Measurements from ENCODE around the gene TNPO3.
"Not testable (repeated sequence)": the region's sequence is repeated elsewhere in the genome, so short reads cannot be mapped to it uniquely, and the experiment has no call there.

Gene TNPO3

DNA sequence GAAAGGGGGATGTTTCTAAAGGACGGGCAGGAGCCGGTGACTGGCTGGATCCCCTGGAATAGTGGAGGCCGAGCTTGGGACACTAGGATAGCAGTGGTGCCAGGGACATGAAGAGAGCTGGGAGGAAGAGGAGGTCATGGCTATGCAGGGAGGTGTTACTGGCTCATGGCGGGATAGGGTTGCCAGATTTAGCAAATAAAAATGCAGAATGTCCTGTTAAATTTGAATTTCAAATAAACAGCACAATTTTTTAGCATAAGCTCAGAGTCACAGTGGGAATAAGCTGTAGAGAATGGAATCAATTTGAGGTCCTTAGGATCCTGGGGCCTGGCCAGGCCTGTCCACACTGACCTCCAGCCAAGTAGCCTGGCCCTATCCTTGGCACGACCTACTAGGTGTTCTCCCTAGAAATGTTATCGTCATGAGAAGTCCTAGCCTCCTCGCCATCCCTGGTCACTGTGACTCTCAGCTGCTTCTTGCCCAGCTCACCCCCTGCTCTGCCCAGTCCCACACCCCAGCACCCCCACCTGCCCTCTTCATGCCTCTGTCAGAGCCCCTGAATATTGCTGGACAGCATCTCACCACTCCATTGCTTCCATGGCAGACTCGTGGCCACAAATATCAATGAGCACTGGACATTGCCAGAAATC lies 136.8 kb downstream of the TNPO3 start:
- no peak for DNase-seq

DNA sequence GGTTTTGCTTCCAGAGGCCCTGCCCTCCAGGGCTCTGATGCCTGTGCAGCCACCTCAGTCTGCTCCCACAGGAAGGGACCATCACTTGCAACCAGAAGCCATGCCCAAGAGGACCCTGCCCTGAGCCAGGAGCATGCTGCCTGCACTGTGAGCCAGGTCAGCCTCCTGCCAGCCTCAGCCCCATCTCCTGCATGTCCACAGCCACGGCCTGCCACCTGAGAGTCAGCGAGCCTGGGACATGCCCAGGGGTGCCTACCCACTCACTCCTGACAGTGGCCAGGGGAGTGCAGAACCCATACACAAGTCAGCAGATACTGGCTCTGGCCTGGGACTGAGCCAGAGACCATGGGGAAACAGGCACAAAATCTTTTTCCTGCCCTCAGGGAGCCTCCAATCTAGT lies 137.8 kb downstream of the TNPO3 start:
- no peak for DNase-seq

DNA sequence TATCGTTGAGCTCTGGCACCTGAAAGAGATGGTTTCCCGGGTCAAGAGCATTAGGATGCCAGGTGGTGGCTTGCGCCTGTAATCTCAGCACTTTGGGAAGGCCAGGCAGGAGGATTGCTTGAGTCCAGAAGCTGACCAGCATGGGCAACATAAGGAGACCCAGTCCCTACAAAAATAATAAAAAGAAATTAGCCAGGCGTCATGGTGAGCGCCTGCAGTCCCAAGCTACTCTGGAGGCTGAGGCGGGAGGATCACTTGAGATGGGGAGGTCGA lies 138.3 kb downstream of the TNPO3 start:
- DNase-seq = no peak

DNA sequence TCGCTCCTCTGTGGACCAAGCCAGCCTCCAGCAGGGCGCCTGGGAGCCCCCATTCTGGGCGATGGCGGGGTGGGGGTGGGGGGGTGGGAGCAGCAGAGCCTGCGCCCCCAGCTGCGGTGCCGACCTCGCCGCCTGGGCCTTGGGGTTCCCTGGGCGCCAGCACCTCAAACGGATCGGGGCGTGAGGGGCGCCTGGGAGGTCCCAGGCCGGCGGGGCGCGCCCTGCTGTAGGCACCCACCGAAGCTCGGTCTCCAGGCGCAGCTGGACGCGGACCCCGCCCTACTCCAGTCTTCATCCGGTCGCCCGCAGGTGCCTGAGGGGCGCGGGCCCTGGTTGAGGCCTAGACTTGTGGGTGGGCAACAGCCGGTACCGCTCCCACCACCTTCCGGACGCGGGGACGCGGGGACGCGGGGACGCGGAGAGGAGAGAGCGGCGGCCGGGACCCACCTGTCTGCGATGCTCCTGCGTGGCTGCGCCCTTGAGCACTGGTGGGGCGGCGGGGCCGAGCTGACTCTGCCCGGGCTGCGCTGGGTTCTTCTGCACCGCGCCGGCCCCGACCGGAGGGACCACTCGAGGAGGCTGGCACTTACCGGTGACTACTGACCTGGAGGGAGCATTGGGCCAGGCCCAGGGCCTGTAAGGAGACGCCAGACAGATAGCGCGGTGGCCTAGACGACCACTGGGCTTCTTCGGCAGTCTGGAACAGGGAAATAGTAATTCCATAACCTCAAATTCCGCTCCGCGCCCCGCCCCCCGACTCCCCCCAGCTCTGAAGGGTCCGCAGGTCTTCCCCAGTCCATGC lies 138.9 kb downstream of the TNPO3 start:
- DNase-seq = no peak

DNA sequence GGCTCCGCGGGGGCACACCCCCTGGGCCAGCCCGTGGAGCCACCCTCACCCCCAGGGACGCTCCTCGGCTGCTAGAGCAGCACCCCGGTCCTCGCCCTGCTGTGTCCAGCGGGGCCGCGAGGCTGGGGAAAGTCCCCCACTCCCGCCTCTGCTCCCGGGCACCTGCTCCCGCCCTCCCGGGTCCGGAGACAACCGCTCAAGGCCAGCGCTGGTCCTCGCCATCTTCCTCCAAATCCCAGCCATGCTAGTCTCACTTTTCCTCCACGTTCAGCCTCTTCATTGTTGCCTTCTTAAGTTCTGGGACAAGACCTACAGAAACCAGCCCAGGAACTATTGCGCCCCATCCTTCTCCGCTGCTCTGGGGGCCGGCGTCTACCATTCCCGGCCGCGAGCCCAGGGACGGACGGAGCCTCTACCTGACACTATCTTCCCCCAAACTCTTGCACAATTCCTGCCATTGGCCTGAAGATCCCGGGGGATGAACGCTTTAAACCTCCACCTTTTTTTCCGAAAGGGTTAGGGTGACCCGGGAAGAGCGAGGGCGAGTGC lies 139.6 kb downstream of the TNPO3 start:
- no peak for DNase-seq

DNA sequence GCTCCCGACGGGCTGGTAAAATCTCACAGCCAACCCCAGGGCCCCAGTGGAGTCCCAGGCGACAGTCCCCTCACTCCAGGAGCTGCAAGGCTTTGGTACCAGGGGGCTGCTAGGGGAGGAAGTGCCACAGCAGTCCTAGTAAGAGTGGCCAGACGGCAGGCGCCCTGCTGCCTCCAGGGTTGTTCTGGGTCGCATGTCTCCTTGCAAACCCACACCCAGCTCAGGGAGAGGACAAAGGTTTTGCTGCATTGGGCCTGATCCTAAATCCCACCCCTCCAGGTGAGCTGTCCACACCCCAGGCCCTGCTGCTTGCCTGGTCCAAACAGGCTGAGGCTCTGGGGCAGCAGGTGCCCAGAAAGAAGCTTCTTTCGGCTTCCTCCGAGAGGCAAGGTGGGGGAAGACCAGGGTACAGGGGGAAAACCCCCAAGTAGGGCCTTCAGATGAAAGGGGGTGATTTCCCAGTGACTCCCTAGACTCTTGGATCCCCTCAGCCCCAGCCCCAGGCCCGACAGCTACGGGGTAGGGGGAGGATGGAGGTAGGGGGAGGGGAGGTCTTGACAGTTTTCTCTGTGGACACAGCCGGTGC lies 140.3 kb downstream of the TNPO3 start:
- no peak for DNase-seq

DNA sequence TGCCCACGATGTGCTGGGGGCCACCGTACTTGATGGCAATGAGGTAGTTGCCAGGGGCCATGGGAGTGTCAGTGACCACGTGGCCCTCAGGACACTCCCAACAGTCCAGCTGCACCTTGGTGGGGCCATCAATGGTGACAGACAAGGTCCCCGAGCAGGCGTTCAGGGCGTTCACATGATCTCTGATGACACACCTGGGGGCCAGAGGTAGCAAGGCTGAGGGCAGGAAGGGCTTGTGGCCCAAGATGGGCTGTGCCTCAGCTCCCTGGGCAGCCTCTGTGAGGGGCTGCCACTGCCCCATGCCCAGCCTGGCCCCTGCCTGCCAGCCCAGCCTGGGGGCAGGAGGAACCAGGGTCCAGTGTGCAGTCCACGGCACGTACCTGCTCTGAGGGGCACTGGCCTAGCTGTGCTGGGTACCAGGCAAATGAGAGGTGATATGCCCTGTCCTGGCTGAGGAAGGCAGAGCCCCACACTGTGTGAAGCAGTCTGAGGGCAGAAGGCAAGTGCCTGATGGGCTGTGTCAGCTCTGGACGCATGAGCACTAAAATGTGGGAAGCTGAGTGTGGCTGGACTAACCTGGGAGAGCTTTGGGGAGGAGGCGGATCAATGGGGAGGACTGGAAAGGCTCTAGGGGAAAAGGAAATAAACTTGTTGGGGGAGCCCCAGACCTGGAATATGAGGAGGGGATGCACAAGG lies 140.9 kb downstream of the TNPO3 start:
- no peak for DNase-seq

DNA sequence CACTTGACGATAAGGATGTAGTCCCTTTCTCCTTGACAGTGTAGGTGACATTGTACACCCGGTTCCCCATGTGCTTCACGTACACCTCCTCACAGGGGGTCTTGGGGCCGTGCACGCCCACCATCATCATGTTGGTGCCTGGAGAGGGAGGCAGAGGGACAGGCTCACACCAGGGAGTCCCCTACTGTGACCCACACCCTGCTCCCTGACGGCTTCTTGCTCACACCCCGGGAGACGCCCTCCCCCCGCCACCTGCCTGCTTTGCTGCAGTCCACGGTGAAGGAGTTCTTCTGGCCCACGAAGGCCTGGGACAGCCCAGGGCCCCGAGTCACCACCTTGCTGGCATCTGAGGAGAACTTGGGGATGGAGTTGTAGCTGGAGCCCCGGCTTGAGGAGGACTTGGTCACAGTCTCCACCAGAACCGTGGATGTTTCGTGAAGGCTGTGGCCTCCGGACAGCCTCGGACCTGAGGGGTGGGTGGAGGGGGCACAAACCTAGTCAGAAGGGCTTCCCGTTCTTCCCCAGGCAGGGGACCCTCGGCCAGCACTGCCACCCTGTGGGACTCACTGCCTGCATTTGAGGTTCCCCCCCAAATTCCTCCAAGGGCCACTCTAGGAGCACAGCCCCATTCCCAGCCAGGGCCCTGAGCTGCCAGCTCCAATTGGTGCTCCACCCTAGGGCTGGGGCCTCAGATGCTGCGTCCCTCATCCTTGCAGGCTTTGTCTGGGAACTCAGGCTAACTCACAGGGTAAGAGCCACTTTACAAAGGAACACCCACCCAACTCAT lies 142.0 kb downstream of the TNPO3 start:
- not testable (repeated sequence) for DNase-seq

DNA sequence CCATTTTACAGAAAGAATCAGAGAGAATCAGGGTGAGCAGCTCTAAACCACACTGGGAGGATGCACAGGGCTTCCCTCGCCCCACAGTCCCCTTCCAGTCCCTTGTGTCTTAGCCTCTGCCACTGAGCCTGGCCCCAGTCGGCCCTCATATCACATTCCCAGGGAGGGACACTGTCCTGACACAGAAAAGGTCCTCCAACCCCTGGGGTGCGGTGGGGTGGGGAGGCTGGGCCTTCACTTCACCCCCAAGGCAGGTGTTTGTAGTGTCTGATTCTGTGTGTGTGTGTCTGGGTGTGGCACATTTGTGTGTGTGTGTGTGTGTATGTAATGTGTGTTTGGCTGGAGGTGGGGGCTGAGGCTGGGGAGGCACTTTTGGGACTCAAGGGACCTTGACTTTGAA lies 142.6 kb downstream of the TNPO3 start:
- DNase-seq = no peak

DNA sequence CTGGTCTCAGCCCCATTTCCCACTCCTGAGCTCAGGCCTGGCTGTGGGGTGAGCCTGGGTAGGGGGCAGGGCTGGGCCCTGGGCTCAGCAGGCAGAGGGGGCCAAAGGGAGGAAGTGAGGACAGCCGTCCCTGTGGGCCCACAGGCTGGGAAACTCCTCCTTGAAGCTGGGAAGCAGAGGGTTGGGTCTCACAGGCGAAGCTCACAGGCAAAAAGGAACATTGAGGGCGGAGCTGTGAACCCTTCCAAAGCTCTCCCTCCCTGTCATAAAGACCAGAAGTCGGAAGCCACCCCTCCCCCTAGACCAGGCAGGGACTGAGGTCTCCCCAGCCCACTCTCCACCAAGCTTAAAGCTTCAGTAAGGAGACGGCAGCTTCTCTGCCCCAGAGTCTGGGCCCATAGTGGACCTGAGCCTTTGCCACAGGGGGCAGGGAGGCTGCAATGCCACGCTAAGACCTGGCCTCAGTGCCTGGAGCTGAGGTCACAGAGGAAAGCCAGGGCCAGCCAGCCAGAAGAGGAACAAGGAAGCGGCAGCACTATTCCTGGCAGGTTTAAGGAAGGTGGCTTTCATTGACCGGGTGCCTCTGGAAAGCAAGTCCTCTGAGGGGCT lies 143.4 kb downstream of the TNPO3 start:
- DNase-seq = no peak

DNA sequence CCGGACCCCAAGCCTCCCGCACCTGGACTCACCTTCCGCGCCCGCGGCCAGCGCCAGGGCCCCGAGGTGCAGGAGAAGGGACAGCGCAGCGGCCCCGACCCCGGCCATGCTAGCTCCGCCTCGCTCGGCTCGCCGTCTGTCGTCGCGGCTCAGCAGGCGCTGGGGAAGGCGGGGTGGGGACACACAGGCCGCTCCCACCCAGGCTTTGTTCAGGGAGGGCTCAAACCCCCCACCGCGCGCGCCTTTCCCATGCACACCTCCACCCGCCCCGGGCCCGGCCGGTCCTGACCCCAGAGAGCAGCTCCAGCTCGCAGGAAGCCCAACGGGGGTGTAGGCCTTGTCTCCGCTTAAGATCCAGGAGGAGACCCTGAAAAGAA lies 144.4 kb downstream of the TNPO3 start, which contains the start of gene KCP:
TSS of gene KCP (minus strand) at position 141 of the 377 bp plus-strand sequence. CDS start at position 108, 33 bp downstream.
- no peak for DNase-seq

DNA sequence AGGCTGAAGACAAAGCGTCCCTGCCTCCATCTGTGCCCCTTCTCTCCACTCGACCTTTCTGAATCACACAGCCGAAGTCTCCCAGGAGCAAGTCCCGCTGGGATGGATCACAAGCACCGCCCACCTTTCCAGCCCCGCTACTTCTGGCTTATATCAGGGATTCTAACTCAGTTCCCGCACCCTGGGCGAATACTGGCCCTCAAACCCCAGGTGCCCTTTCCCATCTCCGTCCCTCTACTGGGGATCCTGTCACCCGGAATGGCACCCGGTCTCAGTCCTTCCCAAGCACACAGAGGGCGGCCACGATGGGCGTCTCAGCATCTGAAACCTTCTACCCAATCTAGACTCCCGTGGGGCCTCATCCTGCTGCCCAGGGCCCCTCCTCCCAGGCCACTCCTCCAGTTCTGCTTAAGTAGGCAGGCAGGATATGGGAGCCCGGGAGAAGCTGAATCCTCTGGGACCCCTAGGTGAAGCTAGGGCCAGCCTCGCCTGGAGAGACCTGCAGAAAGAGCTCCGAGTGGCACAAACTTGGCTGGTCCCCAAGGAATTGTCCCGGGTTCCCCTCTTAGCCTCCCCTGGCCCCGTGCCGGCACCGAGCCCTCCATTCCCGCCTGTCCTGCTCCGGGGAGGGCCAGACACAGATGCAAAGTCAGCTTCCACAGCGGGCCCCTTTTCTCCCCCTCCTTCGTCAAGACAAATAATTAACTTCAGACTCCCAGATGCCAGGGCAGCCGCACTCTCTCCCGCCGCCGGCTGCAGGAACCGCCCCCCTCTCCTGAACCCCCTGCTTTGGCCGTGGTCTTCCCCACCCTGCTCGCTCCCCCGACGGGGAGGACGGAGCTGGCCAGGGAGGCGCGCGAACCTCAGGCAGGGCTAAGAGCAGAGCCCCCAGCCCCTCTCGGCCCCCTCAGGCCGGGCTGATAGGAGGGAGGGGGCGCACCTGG lies 145.0 kb downstream of the TNPO3 start:
- DNase-seq = no peak

DNA sequence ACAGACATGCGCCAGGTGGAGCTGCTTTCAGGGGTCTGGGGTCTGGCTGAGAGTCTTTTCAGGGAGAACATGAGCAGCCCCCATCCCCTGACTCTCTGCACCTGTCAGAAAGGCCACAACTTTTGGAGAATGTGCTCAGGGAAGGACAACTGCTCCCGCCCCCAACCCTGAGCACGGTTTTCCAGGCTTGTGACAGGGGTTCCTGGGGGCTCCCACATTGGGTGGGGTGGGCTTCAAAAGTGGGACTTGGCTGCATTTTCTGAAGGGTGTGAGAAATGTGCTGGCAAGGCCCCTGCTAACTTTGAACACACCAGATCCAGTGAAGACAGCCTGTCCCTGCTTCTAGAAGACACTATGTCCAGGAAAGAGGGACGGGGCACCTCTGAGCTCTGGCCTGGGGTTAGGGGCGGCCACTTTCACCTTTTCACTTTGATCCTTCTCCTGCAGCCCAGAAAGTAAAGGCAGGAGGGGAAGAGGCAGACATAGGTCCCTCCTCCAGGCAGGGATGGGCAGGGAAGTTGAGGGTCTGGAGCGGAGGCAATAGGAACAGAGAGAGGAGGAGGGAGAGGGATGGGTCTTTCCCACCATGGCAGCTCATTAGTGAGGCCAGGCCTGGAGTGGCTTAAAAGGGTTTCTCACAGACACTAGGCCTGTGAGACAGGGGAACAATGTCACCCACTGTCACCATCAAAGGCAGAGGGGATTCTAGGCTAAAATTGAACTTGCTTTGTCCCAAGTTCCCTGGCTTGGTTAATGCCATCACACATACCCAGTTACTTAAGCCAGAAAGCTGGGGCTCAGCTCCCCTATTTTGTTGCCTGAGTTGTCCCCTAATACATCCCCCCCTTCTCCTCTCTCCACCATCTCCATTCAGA lies 145.9 kb downstream of the TNPO3 start:
- no peak for DNase-seq

DNA sequence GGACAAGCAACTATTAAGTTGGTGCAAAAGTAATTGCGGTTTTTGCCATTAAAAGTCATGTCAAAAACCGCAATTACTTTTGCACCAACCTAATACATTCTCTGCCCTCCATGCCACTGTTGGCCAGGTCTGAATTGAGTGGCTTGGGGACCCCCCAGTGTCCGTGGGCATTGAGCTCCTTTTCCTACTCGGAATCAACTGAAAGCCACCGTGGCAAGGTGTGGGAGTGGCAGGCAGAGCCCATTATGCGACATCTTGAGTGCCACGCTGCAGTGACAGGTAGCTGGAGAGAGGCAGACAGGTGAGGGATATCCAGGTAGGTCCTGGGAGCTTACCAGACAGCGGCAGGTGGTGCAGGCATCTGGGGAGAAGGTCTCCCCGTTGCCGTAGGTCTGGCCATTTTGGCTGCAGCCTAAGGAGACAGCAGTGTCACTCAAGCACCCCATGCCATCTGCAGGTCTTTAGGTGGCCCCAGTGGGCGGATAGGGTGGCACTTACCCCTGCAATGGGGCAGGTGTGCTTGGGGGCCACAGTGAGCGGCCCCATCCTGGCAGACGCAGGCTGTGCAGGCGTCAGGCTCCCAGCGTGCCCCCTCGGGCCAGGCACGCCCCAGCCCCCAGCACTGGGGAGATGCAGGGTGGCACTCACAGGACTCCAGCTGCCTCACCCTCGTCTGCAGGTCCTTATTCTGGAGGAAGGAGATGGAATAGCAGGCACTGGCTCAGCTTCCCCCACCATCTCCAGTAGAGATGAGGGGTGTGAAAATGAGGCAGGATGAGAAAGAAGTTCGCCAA lies 147.9 kb downstream of the TNPO3 start:
- DNase-seq = no peak

DNA sequence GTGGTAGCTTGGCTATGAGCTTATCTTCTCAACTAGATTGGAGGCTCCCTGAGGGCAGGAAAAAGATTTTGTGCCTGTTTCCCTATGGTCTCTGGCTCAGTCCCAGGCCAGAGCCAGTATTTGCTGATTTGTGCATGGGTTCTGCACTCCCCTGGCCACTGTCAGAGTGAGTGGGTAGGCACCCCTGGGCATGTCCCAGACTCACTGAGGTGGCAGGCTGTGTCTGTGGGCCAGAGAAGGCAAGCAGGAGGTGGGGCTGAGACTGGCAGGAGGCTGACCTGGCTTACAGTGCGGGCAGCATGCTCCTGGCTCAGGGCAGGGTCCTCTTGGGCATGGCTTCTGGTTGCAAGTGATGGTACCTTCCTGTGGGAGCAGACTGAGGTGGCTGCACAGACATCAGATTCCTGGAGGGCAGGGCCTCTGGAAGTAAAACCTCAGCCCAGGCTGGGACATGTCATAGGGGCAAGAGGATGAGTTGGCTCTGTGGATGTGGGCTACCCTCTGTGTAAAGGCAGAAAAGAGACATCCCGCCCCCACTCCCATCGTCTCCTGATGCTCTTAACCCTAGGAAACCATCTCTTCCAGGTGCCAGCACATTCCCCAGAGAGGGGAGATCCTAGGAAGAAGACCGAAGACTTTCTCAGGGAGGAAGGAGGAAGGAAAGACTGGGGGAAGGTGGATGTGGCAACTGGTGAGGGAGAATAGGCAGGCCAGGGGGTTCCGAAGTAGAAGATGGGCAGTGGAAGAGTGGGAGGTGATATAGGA lies 148.7 kb downstream of the TNPO3 start:
- DNase-seq = no peak

DNA sequence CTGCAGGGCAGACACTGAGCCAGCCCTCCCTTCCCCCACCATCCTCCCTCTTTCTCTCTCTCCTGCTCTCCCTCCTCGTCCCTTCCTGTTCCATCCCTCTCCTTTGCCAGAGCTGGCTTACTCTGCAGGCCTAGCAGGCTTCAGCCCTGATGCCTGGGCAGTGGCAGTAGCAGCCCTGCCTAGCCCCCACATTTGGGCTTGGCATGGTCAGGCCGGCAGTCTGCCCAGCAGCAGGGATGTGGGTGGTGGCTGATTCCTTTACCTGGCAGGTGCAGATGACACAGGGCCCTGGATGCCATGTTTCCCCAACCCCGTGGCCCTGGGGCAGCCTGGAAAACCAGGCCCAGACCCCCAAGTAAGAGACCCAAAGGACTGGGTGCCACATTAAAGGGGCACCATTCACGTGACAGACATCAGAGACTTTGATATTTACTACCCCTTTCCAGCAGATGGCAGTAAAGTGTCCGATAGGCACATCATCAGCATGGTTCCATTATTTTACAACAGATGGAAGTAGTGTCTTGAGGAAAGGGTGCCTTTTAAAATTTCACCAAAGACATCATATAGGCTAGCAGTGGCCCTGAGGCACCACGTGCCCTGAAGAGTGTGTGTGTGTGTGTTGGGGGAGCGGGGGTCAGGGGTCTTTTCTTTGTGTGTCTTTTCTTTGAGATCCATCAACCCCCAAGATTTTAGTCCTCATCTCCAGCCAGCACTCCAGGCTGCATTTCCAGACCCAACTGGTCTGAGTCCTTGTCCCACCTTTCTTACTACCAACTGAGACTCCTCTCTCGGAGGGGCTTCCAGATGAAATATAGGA lies 150.3 kb downstream of the TNPO3 start:
- peak; percentile 65 for DNase-seq

Data from activated CD4-positive, alpha-beta T cell treated with anti-CD3 and anti-CD28 coated beads, Interleukin-10, Interleukin-2, amounts not matched to agents 100 ng/mL and 50 ng/mL, durations not matched to agents 16 hours and 8 hours (primary cell).